ENCODE results near the gene DCTN5. TPM values are rescaled to one million over a fixed set of nuclear protein-coding genes. Genes with fewer than 3 reads are reported as not detected.

The DCTN5 gene
- polyA plus RNA-seq, 1 of the 3 experiments (the other 2 are of a cell fraction): 45.6 TPM

- H4K20me1 ChIP-seq (ENCODE audit: insufficient read depth): no peaks in the 10 kb centered on the region
- H3K4me2 ChIP-seq: no peak overlapping the region
- H3K27ac ChIP-seq (ENCODE audit: low read depth in 2 of 2, low read length in 1 of 2): no peak overlapping the region
- no peaks in the 10 kb centered on the region for H3K27me3 ChIP-seq (ENCODE audit: insufficient read depth)
- no peaks in the 10 kb centered on the region for H3F3A ChIP-seq (replicated peaks; ENCODE audit: insufficient read depth)
- ChIA-PET CTCF (interaction anchor here (1.2 kb wide), 1 partner anchor 36 kb away, joined by 3 read pairs; no protein-coding TSS in a partner anchor), POLR2A (interaction anchor here (0.5 to 0.7 kb wide), 3 partner anchors 12 to 225 kb away, joined by 3 read pairs; no protein-coding TSS in a partner anchor)
- H3K4me1 ChIP-seq (ENCODE audit: control insufficient read depth in 1 of 2, insufficient read depth in 2 of 2, low read depth in 1 of 2, low read length in 1 of 2): no peaks in the 10 kb centered on the region
- H2AFZ ChIP-seq (ENCODE audit: low read depth): no peak overlapping the region
- H3K9ac ChIP-seq: no peak overlapping the region
- no peak overlapping the region for H3K4me3 ChIP-seq (ENCODE audit: low read depth in 2 of 2, low read length in 1 of 2)
- no peak for TF ChIP-seq GATA2 (CRISPR knock-in tag; IDR thresholded peaks at IDR 0.05)
- no peak for TF ChIP-seq RCOR1 (IDR thresholded peaks at IDR 0.05; ENCODE audit: low read length)
- no peak for TF ChIP-seq GABPA (IDR thresholded peaks at IDR 0.05; ENCODE audit: low read depth)
- no peak for TF ChIP-seq MXI1 (IDR thresholded peaks at IDR 0.05; ENCODE audit: low read depth, low read length)
- TF ChIP-seq FOXM1 (IDR thresholded peaks at IDR 0.05; ENCODE audit: low read depth): no peak
- no peak for TF ChIP-seq TCF12 (IDR thresholded peaks at IDR 0.05)
- TF ChIP-seq ZBTB33 (IDR thresholded peaks at IDR 0.05; ENCODE audit: borderline replicate concordance, low read depth): no peak
- no peak for TF ChIP-seq RAD21 (IDR thresholded peaks at IDR 0.05; ENCODE audit: low read length)
- TF ChIP-seq NRF1 (IDR thresholded peaks at IDR 0.05; ENCODE audit: low read depth, low read length): no peak
- TF ChIP-seq JUND (IDR thresholded peaks at IDR 0.05): no peak
- TF ChIP-seq ELF1 (IDR thresholded peaks at IDR 0.05): no peak
- no peak for DNase-seq
- H3K36me3 ChIP-seq (replicated peaks in 1 of 2; ENCODE audit: control insufficient read depth in 1 of 2, insufficient read depth in 2 of 2, low read length in 1 of 2): peaks cover 21 to 39% of the 10 kb centered on the region in 2 experiments
- H3K9me3 ChIP-seq: no peaks in the 10 kb centered on the region
- H3K9me2 ChIP-seq: no peaks in the 10 kb centered on the region
- H3K79me2 ChIP-seq (ENCODE audit: insufficient read depth): no peaks in the 10 kb centered on the region
- 96% methylated on average over 6 of the region's 6 CpGs for WGBS (ENCODE audit: low lambda C conversion rate)
Observed at GRCh38 chr16:23692190-23692837, 51.0 kb downstream of the DCTN5 start.

- H3K4me3 ChIP-seq (ENCODE audit: low read depth in 2 of 2, low read length in 1 of 2): no peak overlapping the region
- H3K79me2 ChIP-seq (ENCODE audit: insufficient read depth): no peaks in the 10 kb centered on the region
- no peaks in the 10 kb centered on the region for H3F3A ChIP-seq (replicated peaks; ENCODE audit: insufficient read depth)
- no peak overlapping the region for H3K9ac ChIP-seq
- peaks cover 7 to 22% of the 10 kb centered on the region in 2 experiments for H3K36me3 ChIP-seq (replicated peaks in 1 of 2; ENCODE audit: control insufficient read depth in 1 of 2, insufficient read depth in 2 of 2, low read length in 1 of 2)
- H2AFZ ChIP-seq (ENCODE audit: low read depth): no peak overlapping the region
- no peak overlapping the region for H3K27ac ChIP-seq (ENCODE audit: low read depth in 2 of 2, low read length in 1 of 2)
- no peak for DNase-seq
- WGBS (ENCODE audit: low lambda C conversion rate): 100% methylated on average over 4 of the region's 4 CpGs
- H3K9me2 ChIP-seq: no peaks in the 10 kb centered on the region
- no peaks in the 10 kb centered on the region for H3K4me1 ChIP-seq (ENCODE audit: control insufficient read depth in 1 of 2, insufficient read depth in 2 of 2, low read depth in 1 of 2, low read length in 1 of 2)
- H3K9me3 ChIP-seq: no peaks in the 10 kb centered on the region
- H4K20me1 ChIP-seq (ENCODE audit: insufficient read depth): no peaks in the 10 kb centered on the region
- H3K4me2 ChIP-seq: no peak overlapping the region
- H3K27me3 ChIP-seq (ENCODE audit: insufficient read depth): no peaks in the 10 kb centered on the region
- ChIA-PET CTCF (interaction anchor here (0.9 to 1.1 kb wide), 2 partner anchors 16 to 34 kb away, joined by 3 read pairs; partner anchors contain the start of gene PLK1), POLR2A (no interaction called here)
- TF ChIP-seq TCF12 (IDR thresholded peaks at IDR 0.05) (no peak), JUND (IDR thresholded peaks at IDR 0.05) (no peak), SMC3 (IDR thresholded peaks at IDR 0.05; ENCODE audit: low read depth, low read length) (no peak), FOXJ3 (CRISPR knock-in tag; IDR thresholded peaks at IDR 0.05) (no peak), PBX3 (IDR thresholded peaks at IDR 0.05) (no peak), GABPA (IDR thresholded peaks at IDR 0.05; ENCODE audit: low read depth) (no peak), ELF1 (IDR thresholded peaks at IDR 0.05) (no peak), NRF1 (IDR thresholded peaks at IDR 0.05; ENCODE audit: low read depth, low read length) (no peak), RXRA (IDR thresholded peaks at IDR 0.05; ENCODE audit: borderline replicate concordance, low read depth) (no peak), RAD21 (IDR thresholded peaks at IDR 0.05; ENCODE audit: low read length) (no peak), MEF2A (IDR thresholded peaks at IDR 0.05; ENCODE audit: borderline replicate concordance, low read depth) (no peak), YY1 (IDR thresholded peaks at IDR 0.05; ENCODE audit: low read depth) (no peak), MXI1 (IDR thresholded peaks at IDR 0.05; ENCODE audit: low read depth, low read length) (no peak), USF1 (IDR thresholded peaks at IDR 0.05; ENCODE audit: borderline replicate concordance, low read depth) (no peak), RFX5 (IDR thresholded peaks at IDR 0.05; ENCODE audit: low read length) (no peak), NFIC (IDR thresholded peaks at IDR 0.05; ENCODE audit: borderline replicate concordance) (no peak), IRF3 (IDR thresholded peaks at IDR 0.05; ENCODE audit: low read depth, low read length) (no peak)
Observed at GRCh38 chr16:23694265-23694643, 53.0 kb downstream of the DCTN5 start.

All from SK-N-SH (cell line).